ENCODE results near the gene CRYBG1.

CRYBG1 gene

DNA sequence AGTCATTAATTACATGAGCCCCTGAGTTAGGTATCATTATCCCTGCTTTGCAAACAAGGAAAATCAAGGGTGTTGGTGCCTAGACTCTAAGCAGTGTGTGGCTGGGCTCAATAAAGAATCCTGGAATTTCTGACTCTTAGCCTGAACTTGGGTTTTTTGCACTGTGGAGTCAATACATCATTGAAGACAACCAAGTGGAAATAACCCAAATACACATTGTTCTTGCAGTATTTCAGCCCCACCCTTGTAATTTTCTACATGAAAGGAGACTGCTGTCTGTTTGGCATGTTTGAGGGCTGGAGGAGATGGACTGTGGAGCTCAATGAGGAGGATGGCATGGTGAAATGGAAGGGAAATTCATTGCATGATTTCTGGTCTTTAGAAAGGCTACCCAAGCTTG lies 110.3 kb downstream of the CRYBG1 start:
- H3K4me3 ChIP-seq (ENCODE audit: low read depth, low read length): no peak overlapping the region
- no peak for DNase-seq (ENCODE audit: low read depth)
- TF ChIP-seq, protein P1, sequence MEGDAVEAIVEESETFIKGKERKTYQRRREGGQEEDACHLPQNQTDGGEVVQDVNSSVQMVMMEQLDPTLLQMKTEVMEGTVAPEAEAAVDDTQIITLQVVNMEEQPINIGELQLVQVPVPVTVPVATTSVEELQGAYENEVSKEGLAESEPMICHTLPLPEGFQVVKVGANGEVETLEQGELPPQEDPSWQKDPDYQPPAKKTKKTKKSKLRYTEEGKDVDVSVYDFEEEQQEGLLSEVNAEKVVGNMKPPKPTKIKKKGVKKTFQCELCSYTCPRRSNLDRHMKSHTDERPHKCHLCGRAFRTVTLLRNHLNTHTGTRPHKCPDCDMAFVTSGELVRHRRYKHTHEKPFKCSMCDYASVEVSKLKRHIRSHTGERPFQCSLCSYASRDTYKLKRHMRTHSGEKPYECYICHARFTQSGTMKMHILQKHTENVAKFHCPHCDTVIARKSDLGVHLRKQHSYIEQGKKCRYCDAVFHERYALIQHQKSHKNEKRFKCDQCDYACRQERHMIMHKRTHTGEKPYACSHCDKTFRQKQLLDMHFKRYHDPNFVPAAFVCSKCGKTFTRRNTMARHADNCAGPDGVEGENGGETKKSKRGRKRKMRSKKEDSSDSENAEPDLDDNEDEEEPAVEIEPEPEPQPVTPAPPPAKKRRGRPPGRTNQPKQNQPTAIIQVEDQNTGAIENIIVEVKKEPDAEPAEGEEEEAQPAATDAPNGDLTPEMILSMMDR (IDR thresholded peaks at IDR 0.05; ENCODE audit: low read depth, low read length, missing control alignments): no peak
- in situ Hi-C loops (cut with HindIII; ENCODE audit: low sequenced_read_pairs): no loop called here

DNA sequence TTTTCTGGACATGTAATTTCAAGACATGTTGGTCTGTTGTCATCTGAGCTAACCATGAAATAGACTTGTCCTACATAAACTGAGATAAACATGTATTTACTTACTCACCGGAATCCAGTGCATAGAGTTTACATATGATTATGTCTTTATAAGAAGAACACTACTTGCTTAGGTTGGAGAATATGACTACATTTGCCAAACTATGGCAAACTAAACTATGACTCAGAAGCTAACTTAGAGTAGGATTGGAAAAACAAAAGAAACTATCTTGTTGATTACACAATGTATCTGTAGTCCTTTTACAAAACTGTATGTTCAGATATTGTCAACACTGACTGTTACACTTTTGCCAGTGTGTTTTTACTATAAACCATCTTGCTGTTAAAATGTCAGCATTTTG lies 113.3 kb downstream of the CRYBG1 start:
- TF ChIP-seq, protein P1 (IDR thresholded peaks at IDR 0.05; ENCODE audit: low read depth, low read length, missing control alignments): no peak
- in situ Hi-C loops (cut with HindIII; ENCODE audit: low sequenced_read_pairs): no loop called here
- DNase-seq (ENCODE audit: low read depth): peak; percentile 43
- H3K4me3 ChIP-seq (ENCODE audit: low read depth, low read length): no peak overlapping the region

GRCh38 chr6:106474466-106474865 lies 113.9 kb downstream of the CRYBG1 start:
- in situ Hi-C loops (cut with HindIII; ENCODE audit: low sequenced_read_pairs): no loop called here
- TF ChIP-seq, protein P1 (IDR thresholded peaks at IDR 0.05; ENCODE audit: low read depth, low read length, missing control alignments): no peak
- H3K4me3 ChIP-seq (ENCODE audit: low read depth, low read length): no peak overlapping the region
- no peak for DNase-seq (ENCODE audit: low read depth)

DNA sequence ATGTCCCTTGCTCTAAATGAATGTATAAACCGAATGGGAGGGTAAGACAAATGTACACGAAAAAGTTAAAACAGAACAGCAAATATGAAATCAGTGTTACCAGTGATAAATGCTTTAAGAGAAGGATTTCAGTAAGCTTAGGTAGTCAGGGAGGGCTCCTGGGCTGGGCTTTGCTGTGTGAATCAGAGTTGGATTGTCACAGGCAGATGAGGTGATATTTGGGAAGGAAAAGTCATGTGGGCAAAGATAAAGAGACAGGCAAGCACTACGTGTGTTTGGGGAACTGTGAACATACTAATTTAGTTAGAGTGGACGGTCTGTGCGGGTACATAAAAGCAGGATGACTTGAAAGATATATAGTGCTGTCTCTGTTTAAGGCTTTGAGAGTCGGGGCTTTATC lies 114.8 kb downstream of the CRYBG1 start:
- no peak for DNase-seq (ENCODE audit: low read depth)
- in situ Hi-C loops (cut with HindIII; ENCODE audit: low sequenced_read_pairs): no loop called here
- no peak overlapping the region for H3K4me3 ChIP-seq (ENCODE audit: low read depth, low read length)
- TF ChIP-seq, protein P1 (IDR thresholded peaks at IDR 0.05; ENCODE audit: low read depth, low read length, missing control alignments): no peak

DNA sequence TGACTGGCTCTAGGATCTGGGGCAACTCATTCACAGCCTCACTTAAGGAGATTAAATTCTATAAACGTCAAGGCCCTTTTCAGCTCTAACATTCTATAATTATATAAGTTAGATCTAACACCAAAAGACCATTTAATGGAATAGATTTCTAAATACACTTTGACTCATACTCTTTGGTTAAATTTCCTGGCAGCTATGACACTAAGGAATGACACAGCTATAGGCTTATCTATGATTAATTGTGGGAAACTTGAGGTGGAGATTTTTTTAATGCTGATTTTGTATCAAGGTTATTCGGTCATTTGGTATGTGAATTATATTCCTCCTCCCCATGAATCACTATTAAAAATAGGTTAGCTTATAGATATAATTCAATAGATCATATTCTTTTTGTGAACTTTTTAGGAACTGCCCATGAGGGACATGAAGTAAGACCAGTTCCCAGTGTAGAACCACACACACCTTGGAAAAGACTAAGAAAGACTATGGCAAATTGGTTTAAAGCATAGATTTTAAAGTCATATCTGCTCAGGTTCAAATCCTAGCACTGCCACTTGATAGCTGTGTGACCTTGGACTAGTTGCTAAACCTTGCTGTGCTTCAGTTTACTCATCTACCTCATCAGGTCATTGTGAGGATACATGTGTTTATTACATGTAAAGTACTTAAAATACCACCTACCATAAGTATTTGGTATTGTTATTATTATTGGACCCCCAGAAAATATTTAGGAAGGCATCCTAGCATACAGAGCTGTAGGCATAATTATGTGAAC lies 116.0 kb downstream of the CRYBG1 start:
- TF ChIP-seq, protein P1 (IDR thresholded peaks at IDR 0.05; ENCODE audit: low read depth, low read length, missing control alignments): no peak
- DNase-seq (ENCODE audit: low read depth): no peak
- no peak overlapping the region for H3K4me3 ChIP-seq (ENCODE audit: low read depth, low read length)
- in situ Hi-C loops (cut with HindIII; ENCODE audit: low sequenced_read_pairs): no loop called here

GRCh38 chr6:106477146-106477545 lies 116.6 kb downstream of the CRYBG1 start:
- TF ChIP-seq, protein P1 (IDR thresholded peaks at IDR 0.05; ENCODE audit: low read depth, low read length, missing control alignments): no peak

More at GRCh38 chr6:106477146-106477545, 116.6 kb downstream of the CRYBG1 start:
- no peak for DNase-seq (ENCODE audit: low read depth)
- H3K4me3 ChIP-seq (ENCODE audit: low read depth, low read length): no peak overlapping the region
- in situ Hi-C loops (cut with HindIII; ENCODE audit: low sequenced_read_pairs): no loop called here

Data from astrocyte of the cerebellum (primary cell).